ENCODE measurements around the gene APEX2.

- TF ChIP-seq POLR2A (IDR thresholded peaks at IDR 0.05; ENCODE audit: low read depth, low read length) (no peak), POLR2AphosphoS5 (IDR thresholded peaks at IDR 0.05; ENCODE audit: low read depth, low read length) (no peak), TAF1 (IDR thresholded peaks at IDR 0.05; ENCODE audit: low read depth, low read length) (no peak), POU2F2 (IDR thresholded peaks at IDR 0.05; ENCODE audit: low read depth, low read length) (no peak), PAX5 (IDR thresholded peaks at IDR 0.05; ENCODE audit: insufficient read depth, low read length, severe bottlenecking) (no peak)
Observed at GRCh38 chrX:55028040-55028439, 27.9 kb downstream of the APEX2 start.
